Measurements from ENCODE around the gene KCNAB1. TPM values are rescaled to one million over a fixed set of nuclear protein-coding genes. Genes with fewer than 3 reads are reported as not detected.

KCNAB1 gene
- total RNA-seq, 2 experiments from 2014 or later, result not detected

DNA sequence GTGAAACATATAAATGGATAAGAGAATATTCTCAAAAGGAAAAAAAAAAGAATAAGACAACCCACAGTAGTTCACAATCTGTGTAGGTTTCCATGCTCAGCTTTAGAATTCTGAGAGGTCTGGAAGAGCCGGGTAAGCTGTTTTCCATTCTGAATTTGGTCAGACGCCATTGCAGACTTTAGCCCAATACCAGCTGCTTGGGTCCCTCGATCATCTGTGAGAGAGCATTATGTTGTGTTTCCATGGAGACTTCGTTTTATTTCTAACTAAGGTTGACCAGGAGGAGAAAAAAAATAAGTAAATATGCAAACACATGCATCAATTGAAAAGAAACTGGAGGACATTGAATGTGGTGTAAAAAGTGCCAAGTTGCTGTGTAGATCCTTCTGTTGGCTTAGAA, 25.5 kb downstream of the KCNAB1 start:
- ChIA-PET CTCF (interaction anchor here (0.6 to 1.6 kb wide), 4 partner anchors 20 to 398 kb away, joined by 3 to 4 read pairs (median 4); no protein-coding TSS in a partner anchor), POLR2A (no interaction called here)
- H3K9me3 Mint-ChIP-seq, result no peaks in the 10 kb centered on the region

GRCh38 chr3:156148345-156148945, 28.1 kb downstream of the KCNAB1 start:
- DNase-seq, result no peak
- Mint-ChIP-seq H3K27me3 (peaks cover 34% of the 10 kb centered on the region), H3K9me3 (no peaks in the 10 kb centered on the region), H3K27ac (no peak overlapping the region), H3K4me1 (peaks cover 5% of the 10 kb centered on the region), H3K36me3 (ENCODE audit: low read depth) (no peaks in the 10 kb centered on the region), H3K4me3 (no peak overlapping the region)
- ChIA-PET CTCF (interaction anchor here (0.6 to 2.1 kb wide), 5 partner anchors 17 to 989 kb away, joined by 3 to 5 read pairs (median 4); no protein-coding TSS in a partner anchor), POLR2A (no interaction called here)

More for the DNA sequence above, 25.5 kb downstream of the KCNAB1 start:
- H3K4me1 Mint-ChIP-seq, result peaks cover 5% of the 10 kb centered on the region
- no peak overlapping the region for H3K27ac Mint-ChIP-seq
- H3K27me3 Mint-ChIP-seq, result peaks cover 44% of the 10 kb centered on the region
- H3K36me3 Mint-ChIP-seq (ENCODE audit: low read depth), result no peaks in the 10 kb centered on the region
- H3K4me3 Mint-ChIP-seq, result no peak overlapping the region
- DNase-seq, result no peak

DNA sequence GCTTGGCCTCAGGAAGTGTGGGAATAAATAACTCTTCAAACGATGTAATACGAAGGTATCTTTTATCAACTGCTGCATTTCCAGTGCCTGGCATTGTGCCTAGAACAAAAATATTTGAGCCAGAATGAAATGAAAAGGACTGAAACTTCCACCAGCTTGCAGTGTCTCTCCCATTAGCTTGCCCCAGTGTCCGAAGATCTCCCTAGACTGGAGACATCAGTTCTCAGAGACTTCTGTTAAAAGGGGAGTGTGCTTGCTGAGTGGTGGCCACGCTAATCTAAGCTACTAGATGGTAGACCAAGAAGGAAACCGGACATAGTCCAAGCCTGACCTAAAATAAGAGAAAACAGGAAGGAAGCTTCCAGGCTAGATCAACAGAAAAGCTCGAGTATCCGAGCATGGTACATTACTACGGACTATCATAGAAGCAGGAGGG, 28.6 kb downstream of the KCNAB1 start:
- no peak for DNase-seq
- Mint-ChIP-seq H3K4me3 (no peak overlapping the region), H3K9me3 (no peaks in the 10 kb centered on the region), H3K4me1 (peaks cover 5% of the 10 kb centered on the region), H3K36me3 (ENCODE audit: low read depth) (no peaks in the 10 kb centered on the region), H3K27ac (no peak overlapping the region), H3K27me3 (peaks cover 33% of the 10 kb centered on the region)
- CTCF ChIA-PET, result interaction anchor here (0.5 to 2.1 kb wide), 6 partner anchors 16 to 1944 kb away, joined by 3 to 5 read pairs (median 4); no protein-coding TSS in a partner anchor
- POLR2A ChIA-PET, result no interaction called here

GRCh38 chr3:156149876-156150275, 29.5 kb downstream of the KCNAB1 start:
- H3K27me3 Mint-ChIP-seq, result peaks cover 24% of the 10 kb centered on the region
- no peak overlapping the region for H3K27ac Mint-ChIP-seq
- H3K4me3 Mint-ChIP-seq, result no peak overlapping the region
- ChIA-PET CTCF (interaction anchor here (1.0 to 3.0 kb wide), 6 partner anchors 10 to 988 kb away, joined by 3 to 12 read pairs (median 4); no protein-coding TSS in a partner anchor), POLR2A (no interaction called here)
- no peak for DNase-seq
- no peaks in the 10 kb centered on the region for H3K9me3 Mint-ChIP-seq
- H3K36me3 Mint-ChIP-seq (ENCODE audit: low read depth), result no peaks in the 10 kb centered on the region
- peaks cover 5% of the 10 kb centered on the region for H3K4me1 Mint-ChIP-seq

DNA sequence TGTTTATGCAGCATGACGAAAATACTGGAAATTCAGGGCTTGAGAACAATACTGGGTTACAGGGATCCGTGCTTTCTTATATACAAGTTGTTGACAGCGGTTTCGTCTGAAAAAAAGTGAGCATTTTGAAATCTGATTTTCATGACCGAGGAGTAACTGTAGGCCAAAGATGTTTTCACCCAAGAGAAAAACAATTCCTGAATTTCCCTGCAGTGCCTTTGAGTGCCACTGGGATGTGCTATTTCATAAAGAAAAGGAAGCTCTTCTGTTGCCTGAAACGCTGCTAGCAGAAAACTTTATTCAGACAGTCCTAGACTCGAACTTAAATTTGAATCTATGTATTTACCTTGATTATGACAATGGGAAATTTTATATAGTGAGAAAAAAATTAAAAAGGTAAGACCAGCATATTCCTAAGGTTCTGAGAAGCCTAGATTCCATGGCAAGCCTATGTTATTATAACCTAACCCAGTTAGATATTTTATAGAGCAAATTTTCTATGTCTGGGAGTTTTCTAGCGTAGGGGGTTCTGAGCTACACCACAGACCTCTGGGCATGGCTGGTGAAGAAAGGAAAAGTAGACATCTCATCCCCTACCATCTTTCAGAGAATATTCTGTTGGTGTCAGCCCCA, 30.2 kb downstream of the KCNAB1 start:
- peak; percentile 31 for DNase-seq
- Mint-ChIP-seq H3K27me3 (peaks cover 20% of the 10 kb centered on the region), H3K27ac (no peak overlapping the region), H3K4me3 (no peak overlapping the region), H3K4me1 (peaks cover 5% of the 10 kb centered on the region), H3K9me3 (no peaks in the 10 kb centered on the region), H3K36me3 (ENCODE audit: low read depth) (no peaks in the 10 kb centered on the region)
- ChIA-PET POLR2A (no interaction called here), CTCF (interaction anchor here (0.7 to 3.0 kb wide), 8 partner anchors 9 to 987 kb away, joined by 3 to 12 read pairs (median 3); no protein-coding TSS in a partner anchor)

GRCh38 chr3:156151824-156152428, 31.5 kb downstream of the KCNAB1 start:
- no peaks in the 10 kb centered on the region for H3K36me3 Mint-ChIP-seq (ENCODE audit: low read depth)
- CTCF ChIA-PET, result interaction anchor here (0.7 to 3.0 kb wide), 15 partner anchors 9 to 1050 kb away, joined by 3 to 12 read pairs (median 4); no protein-coding TSS in a partner anchor
- POLR2A ChIA-PET, result interaction anchor here (0.6 kb wide), 1 partner anchor 193 kb away, joined by 3 read pairs; no protein-coding TSS in a partner anchor
- H3K27ac Mint-ChIP-seq, result no peak overlapping the region
- H3K4me3 Mint-ChIP-seq, result no peak overlapping the region
- no peaks in the 10 kb centered on the region for H3K9me3 Mint-ChIP-seq
- H3K27me3 Mint-ChIP-seq, result peaks cover 15% of the 10 kb centered on the region
- DNase-seq, result peak; percentile 60
- H3K4me1 Mint-ChIP-seq, result peaks cover 5% of the 10 kb centered on the region

DNA sequence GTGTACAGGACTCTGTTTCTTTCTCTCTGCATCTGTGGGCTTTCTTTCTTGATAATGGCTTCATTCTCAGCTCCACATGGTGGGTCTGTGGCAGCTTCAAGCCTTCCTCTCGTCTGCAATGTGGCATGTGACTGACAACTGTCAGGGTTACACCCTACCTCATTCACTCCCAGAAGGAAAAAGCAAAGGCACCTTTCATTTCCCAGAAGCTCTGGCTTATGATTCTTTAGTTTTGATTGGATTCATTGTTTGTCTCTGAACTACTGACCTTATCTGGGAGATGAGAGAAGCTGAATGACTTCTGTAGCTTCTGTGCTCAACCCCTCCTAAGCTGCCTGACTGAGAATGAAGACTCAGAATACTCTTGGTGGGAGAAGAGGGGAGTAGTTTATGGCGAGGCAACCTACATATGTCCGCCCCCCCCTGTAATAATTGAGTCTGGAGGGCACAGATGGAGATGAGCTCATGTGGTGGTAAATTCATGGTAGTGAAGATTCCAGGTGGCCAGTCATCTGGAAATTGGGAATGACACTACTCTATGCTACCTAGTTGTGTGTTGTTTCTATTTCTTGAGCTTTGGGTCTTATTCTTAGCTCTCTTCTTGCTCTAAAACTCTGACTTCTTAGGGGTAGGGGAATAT, 38.4 kb downstream of the KCNAB1 start:
- Mint-ChIP-seq H3K9me3 (no peaks in the 10 kb centered on the region), H3K27ac (no peak overlapping the region), H3K4me1 (peaks cover 13% of the 10 kb centered on the region), H3K4me3 (no peak overlapping the region), H3K27me3 (peaks cover 6% of the 10 kb centered on the region), H3K36me3 (ENCODE audit: low read depth) (no peaks in the 10 kb centered on the region)
- DNase-seq, result no peak
- CTCF ChIA-PET, result interaction anchor here (0.6 to 1.5 kb wide), 4 partner anchors 10 to 776 kb away, joined by 3 to 4 read pairs (median 3); no protein-coding TSS in a partner anchor
- POLR2A ChIA-PET, result interaction anchor here (0.7 kb wide), 1 partner anchor 176 kb away, joined by 7 read pairs; no protein-coding TSS in a partner anchor

- peak; percentile 11 for DNase-seq
- peak overlapping the region; percentile 3 for H3K4me3 Mint-ChIP-seq
- H3K9me3 Mint-ChIP-seq, result no peaks in the 10 kb centered on the region
- no peak overlapping the region for H3K27ac Mint-ChIP-seq
- peaks cover 6% of the 10 kb centered on the region for H3K27me3 Mint-ChIP-seq
- POLR2A ChIA-PET, result no interaction called here
- H3K4me1 Mint-ChIP-seq, result peaks cover 13% of the 10 kb centered on the region
- CTCF ChIA-PET, result interaction anchor here (0.9 to 1.1 kb wide), 2 partner anchors 9 to 26 kb away, joined by 3 to 4 read pairs; no protein-coding TSS in a partner anchor
- H3K36me3 Mint-ChIP-seq (ENCODE audit: low read depth), result no peaks in the 10 kb centered on the region
Measured at GRCh38 chr3:156160647-156161046, 40.3 kb downstream of the KCNAB1 start.

GRCh38 chr3:156161172-156161571, 40.8 kb downstream of the KCNAB1 start:
- no peaks in the 10 kb centered on the region for H3K36me3 Mint-ChIP-seq (ENCODE audit: low read depth)
- no peak for DNase-seq
- ChIA-PET POLR2A (no interaction called here), CTCF (interaction anchor here (0.9 to 1.1 kb wide), 2 partner anchors 9 to 25 kb away, joined by 3 to 4 read pairs; no protein-coding TSS in a partner anchor)
- no peaks in the 10 kb centered on the region for H3K9me3 Mint-ChIP-seq
- no peak overlapping the region for H3K27ac Mint-ChIP-seq
- peaks cover 4% of the 10 kb centered on the region for H3K27me3 Mint-ChIP-seq
- H3K4me1 Mint-ChIP-seq, result peaks cover 13% of the 10 kb centered on the region
- H3K4me3 Mint-ChIP-seq, result no peak overlapping the region

DNA sequence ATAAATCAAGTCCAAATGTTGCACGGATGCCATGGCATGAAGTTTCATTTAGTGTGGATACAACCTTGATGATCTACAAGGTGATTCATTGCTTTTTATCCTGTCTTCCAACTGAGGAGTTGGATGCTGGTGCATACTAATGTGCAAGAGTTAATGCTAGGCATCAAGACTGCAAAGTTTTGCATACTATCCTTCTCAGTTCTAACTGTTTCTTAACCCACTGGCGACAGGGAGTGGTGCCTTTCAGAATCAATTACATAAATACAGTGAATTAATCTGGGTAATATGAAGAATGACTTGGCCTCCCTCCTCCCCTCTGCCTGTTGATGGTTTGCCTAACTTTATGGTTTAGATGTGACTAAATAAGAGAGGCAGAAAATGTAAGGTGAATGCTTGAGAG, 43.5 kb downstream of the KCNAB1 start:
- H3K4me1 Mint-ChIP-seq, result peaks cover 13% of the 10 kb centered on the region
- peaks cover 13% of the 10 kb centered on the region for H3K27me3 Mint-ChIP-seq
- no peaks in the 10 kb centered on the region for H3K9me3 Mint-ChIP-seq
- no peak overlapping the region for H3K4me3 Mint-ChIP-seq
- DNase-seq, result no peak
- CTCF ChIA-PET, result interaction anchor here (1.6 kb wide), 1 partner anchor 11 kb away, joined by 3 read pairs; no protein-coding TSS in a partner anchor
- H3K36me3 Mint-ChIP-seq (ENCODE audit: low read depth), result no peaks in the 10 kb centered on the region
- no peak overlapping the region for H3K27ac Mint-ChIP-seq
- POLR2A ChIA-PET, result no interaction called here

GRCh38 chr3:156166808-156167207, 46.4 kb downstream of the KCNAB1 start:
- Mint-ChIP-seq H3K27ac (no peak overlapping the region), H3K9me3 (no peaks in the 10 kb centered on the region), H3K4me1 (peaks cover 2% of the 10 kb centered on the region), H3K27me3 (peaks cover 21% of the 10 kb centered on the region), H3K36me3 (ENCODE audit: low read depth) (no peaks in the 10 kb centered on the region), H3K4me3 (no peak overlapping the region)
- ChIA-PET CTCF (interaction anchor here (0.7 to 1.4 kb wide), 4 partner anchors 12 to 351 kb away, joined by 3 to 4 read pairs (median 3); no protein-coding TSS in a partner anchor), POLR2A (no interaction called here)
- DNase-seq, result no peak

DNA sequence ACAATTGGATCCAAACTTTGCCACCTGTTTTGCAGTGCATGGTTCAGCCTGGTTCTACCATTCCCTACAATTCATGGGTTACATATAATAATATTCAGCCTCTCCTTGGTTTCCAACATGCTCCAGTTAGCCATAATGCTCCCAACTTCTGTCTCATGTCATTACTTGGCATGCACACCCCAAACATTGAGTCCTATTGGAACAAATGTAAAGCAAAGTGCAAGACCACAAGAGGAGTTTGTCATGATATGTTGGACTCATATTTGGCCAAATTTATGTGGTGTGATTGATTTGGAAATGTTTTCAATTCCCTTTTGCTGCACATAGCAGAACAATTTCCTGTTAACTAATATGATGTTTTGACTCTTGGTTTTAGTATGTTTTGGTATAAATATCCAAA, 50.2 kb downstream of the KCNAB1 start:
- Mint-ChIP-seq H3K27me3 (peaks cover 21% of the 10 kb centered on the region), H3K36me3 (ENCODE audit: low read depth) (no peaks in the 10 kb centered on the region), H3K27ac (no peak overlapping the region), H3K9me3 (no peaks in the 10 kb centered on the region), H3K4me1 (no peaks in the 10 kb centered on the region), H3K4me3 (no peak overlapping the region)
- DNase-seq, result no peak
- POLR2A ChIA-PET, result no interaction called here
- CTCF ChIA-PET, result no interaction called here

All from activated CD4-positive, alpha-beta T cell treated with anti-CD3 and anti-CD28 coated beads, Interleukin-2, amount 10 ng/mL, durations not matched to agents 7 days and 5 days (primary cell).